ENCODE data around the gene OR51B4.

Gene OR51B4

GRCh38 chr11:5282628-5283027, 19.1 kb downstream of the OR51B4 start:
- no peak overlapping the region for H3K27ac ChIP-seq (ENCODE audit: low read depth, low read length)
- no peaks in the 10 kb centered on the region for H3K27me3 ChIP-seq (ENCODE audit: control insufficient read depth, insufficient read depth, low read length)
- peaks cover 5% of the 10 kb centered on the region for H3K4me1 ChIP-seq (ENCODE audit: control insufficient read depth, insufficient read depth, low read length)
- H3K4me3 ChIP-seq (ENCODE audit: low read depth, low read length) = no peak overlapping the region
- no peak overlapping the region for H3K9ac ChIP-seq (ENCODE audit: low read length)
- H3K9me3 ChIP-seq (ENCODE audit: control insufficient read depth, insufficient read depth, low read depth, low read length) = no peaks in the 10 kb centered on the region
- no peaks in the 10 kb centered on the region for H3K36me3 ChIP-seq (ENCODE audit: control insufficient read depth, insufficient read depth, low read length)

GRCh38 chr11:5281596-5281995, 20.1 kb downstream of the OR51B4 start:
- Histone ChIP-seq H3K4me3 (ENCODE audit: low read depth, low read length) (no peak overlapping the region), H3K4me1 (ENCODE audit: control insufficient read depth, insufficient read depth, low read length) (peaks cover 5% of the 10 kb centered on the region), H3K9me3 (ENCODE audit: control insufficient read depth, insufficient read depth, low read depth, low read length) (no peaks in the 10 kb centered on the region), H3K9ac (ENCODE audit: low read length) (no peak overlapping the region), H3K27me3 (ENCODE audit: control insufficient read depth, insufficient read depth, low read length) (no peaks in the 10 kb centered on the region), H3K36me3 (ENCODE audit: control insufficient read depth, insufficient read depth, low read length) (no peaks in the 10 kb centered on the region), H3K27ac (ENCODE audit: low read depth, low read length) (no peak overlapping the region)

DNA sequence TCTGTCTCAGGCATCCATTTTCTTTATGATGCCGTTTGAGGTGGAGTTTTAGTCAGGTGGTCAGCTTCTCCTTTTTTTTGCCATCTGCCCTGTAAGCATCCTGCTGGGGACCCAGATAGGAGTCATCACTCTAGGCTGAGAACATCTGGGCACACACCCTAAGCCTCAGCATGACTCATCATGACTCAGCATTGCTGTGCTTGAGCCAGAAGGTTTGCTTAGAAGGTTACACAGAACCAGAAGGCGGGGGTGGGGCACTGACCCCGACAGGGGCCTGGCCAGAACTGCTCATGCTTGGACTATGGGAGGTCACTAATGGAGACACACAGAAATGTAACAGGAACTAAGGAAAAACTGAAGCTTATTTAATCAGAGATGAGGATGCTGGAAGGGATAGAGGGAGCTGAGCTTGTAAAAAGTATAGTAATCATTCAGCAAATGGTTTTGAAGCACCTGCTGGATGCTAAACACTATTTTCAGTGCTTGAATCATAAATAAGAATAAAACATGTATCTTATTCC, 21.1 kb downstream of the OR51B4 start:
- Histone ChIP-seq H3K9me3 (ENCODE audit: control insufficient read depth, insufficient read depth, low read depth, low read length) (no peaks in the 10 kb centered on the region), H3K27ac (ENCODE audit: low read depth, low read length) (no peak overlapping the region)

DNA sequence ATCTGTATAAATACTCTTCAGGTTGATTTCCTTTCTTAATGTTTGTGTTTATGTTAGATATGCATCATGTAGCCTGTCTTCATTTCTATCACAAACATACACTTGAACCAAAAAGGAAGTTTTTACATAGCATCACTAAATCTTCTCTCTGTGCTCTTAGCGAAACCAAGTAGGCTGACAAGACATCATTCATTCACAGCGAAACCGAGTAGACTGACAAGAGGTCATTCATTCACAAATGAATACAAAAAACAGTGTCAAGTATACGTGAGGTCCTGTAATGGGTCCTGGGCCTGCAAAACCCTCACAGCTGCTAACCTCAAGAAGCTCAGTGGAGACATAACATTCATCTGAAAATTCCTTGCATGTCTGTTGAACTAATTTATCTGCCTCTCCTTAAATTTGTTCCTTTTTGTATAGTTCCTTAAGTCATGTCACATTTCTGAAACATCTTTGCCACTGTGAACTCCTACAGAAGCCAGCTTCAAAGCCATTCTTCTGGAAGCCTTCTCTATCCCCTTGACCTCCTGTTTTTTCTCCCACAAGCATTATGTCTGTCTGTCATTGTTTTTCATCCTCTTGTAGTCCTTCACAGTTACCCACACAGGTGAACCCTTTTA, 22.2 kb downstream of the OR51B4 start:
- Histone ChIP-seq H3K4me3 (ENCODE audit: low read depth, low read length) (no peak overlapping the region), H3K9me3 (ENCODE audit: control insufficient read depth, insufficient read depth, low read depth, low read length) (no peaks in the 10 kb centered on the region), H3K27me3 (ENCODE audit: control insufficient read depth, insufficient read depth, low read length) (no peaks in the 10 kb centered on the region), H3K36me3 (ENCODE audit: control insufficient read depth, insufficient read depth, low read length) (no peaks in the 10 kb centered on the region), H3K9ac (ENCODE audit: low read length) (no peak overlapping the region), H3K27ac (ENCODE audit: low read depth, low read length) (no peak overlapping the region), H3K4me1 (ENCODE audit: control insufficient read depth, insufficient read depth, low read length) (peaks cover 7% of the 10 kb centered on the region)

More for the DNA sequence above, 21.1 kb downstream of the OR51B4 start:
- H3K4me1 ChIP-seq (ENCODE audit: control insufficient read depth, insufficient read depth, low read length) = peaks cover 5% of the 10 kb centered on the region
- no peaks in the 10 kb centered on the region for H3K36me3 ChIP-seq (ENCODE audit: control insufficient read depth, insufficient read depth, low read length)
- no peak overlapping the region for H3K9ac ChIP-seq (ENCODE audit: low read length)
- no peaks in the 10 kb centered on the region for H3K27me3 ChIP-seq (ENCODE audit: control insufficient read depth, insufficient read depth, low read length)
- H3K4me3 ChIP-seq (ENCODE audit: low read depth, low read length) = no peak overlapping the region

DNA sequence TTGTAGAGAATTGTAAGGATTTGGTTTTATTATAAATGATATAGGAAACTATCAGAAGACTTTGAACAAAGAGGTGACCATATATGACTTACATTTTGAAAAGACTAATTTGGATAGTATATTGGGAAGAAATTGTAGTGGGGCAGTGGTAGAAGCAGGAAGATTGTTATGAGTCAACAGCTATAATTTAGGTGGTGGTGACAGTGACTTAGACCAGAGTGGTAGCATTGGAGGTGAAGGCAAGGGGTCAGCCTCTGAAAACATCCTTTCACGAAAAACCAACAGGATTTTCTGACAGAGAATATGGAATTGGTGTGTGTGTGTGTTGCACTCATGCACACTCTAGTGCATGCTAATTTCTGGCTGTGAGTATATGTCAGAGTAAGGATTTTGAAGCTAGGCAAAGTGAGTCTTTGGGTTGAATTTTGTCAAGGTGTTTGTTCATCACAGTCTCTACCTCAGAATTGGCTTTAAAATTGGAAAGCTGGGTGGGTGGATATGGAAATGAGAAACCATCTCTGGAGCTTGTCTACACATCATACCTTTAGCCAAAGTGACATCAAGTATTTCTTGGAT, 23.9 kb downstream of the OR51B4 start:
- H3K9ac ChIP-seq (ENCODE audit: low read length) = no peak overlapping the region
- H3K27me3 ChIP-seq (ENCODE audit: control insufficient read depth, insufficient read depth, low read length) = no peaks in the 10 kb centered on the region
- H3K36me3 ChIP-seq (ENCODE audit: control insufficient read depth, insufficient read depth, low read length) = no peaks in the 10 kb centered on the region
- H3K27ac ChIP-seq (ENCODE audit: low read depth, low read length) = no peak overlapping the region
- H3K4me1 ChIP-seq (ENCODE audit: control insufficient read depth, insufficient read depth, low read length) = peaks cover 12% of the 10 kb centered on the region
- no peak overlapping the region for H3K4me3 ChIP-seq (ENCODE audit: low read depth, low read length)
- no peaks in the 10 kb centered on the region for H3K9me3 ChIP-seq (ENCODE audit: control insufficient read depth, insufficient read depth, low read depth, low read length)

- Histone ChIP-seq H3K9me3 (ENCODE audit: control insufficient read depth, insufficient read depth, low read depth, low read length) (no peaks in the 10 kb centered on the region), H3K36me3 (ENCODE audit: control insufficient read depth, insufficient read depth, low read length) (no peaks in the 10 kb centered on the region), H3K27me3 (ENCODE audit: control insufficient read depth, insufficient read depth, low read length) (no peaks in the 10 kb centered on the region), H3K4me3 (ENCODE audit: low read depth, low read length) (no peak overlapping the region), H3K27ac (ENCODE audit: low read depth, low read length) (no peak overlapping the region), H3K4me1 (ENCODE audit: control insufficient read depth, insufficient read depth, low read length) (peaks cover 12% of the 10 kb centered on the region), H3K9ac (ENCODE audit: low read length) (no peak overlapping the region)
Observed at GRCh38 chr11:5276697-5277096, 25.0 kb downstream of the OR51B4 start.

DNA sequence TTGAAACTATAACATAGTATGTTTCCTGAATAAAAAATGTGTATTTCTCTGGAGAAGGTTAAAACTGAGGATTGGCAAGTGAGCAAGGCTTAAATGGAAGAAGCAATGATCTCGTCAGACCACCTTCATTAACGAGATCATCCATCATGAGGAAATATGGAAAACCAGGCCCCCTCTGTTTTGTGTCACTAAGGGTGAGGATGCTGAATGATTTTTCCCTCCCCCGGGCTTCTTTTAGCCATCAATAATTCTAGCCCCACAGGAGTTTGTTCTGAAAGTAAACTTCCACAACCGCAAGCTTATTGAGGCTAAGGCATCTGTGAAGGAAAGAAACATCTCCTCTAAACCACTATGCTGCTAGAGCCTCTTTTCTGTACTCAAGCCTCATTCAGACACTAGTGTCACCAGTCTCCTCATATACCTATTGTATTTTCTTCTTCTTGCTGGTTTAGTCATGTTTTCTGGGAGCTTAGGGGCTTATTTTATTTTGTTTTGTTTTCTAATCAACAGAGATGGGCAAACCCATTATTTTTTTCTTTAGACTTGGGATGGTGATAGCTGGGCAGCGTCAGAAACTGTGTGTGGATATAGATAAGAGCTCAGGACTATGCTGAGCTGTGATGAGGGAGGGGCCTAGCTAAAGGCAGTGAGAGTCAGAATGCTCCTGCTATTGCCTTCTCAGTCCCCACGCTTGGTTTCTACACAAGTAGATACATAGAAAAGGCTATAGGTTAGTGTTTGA, 26.2 kb downstream of the OR51B4 start:
- Histone ChIP-seq H3K4me3 (ENCODE audit: low read depth, low read length) (no peak overlapping the region), H3K9ac (ENCODE audit: low read length) (no peak overlapping the region), H3K27me3 (ENCODE audit: control insufficient read depth, insufficient read depth, low read length) (no peaks in the 10 kb centered on the region), H3K27ac (ENCODE audit: low read depth, low read length) (no peak overlapping the region), H3K9me3 (ENCODE audit: control insufficient read depth, insufficient read depth, low read depth, low read length) (no peaks in the 10 kb centered on the region), H3K36me3 (ENCODE audit: control insufficient read depth, insufficient read depth, low read length) (no peaks in the 10 kb centered on the region), H3K4me1 (ENCODE audit: control insufficient read depth, insufficient read depth, low read length) (peaks cover 8% of the 10 kb centered on the region; the same call in 1 of the 2 replicates)

GRCh38 chr11:5274395-5274794, 27.4 kb downstream of the OR51B4 start:
- Histone ChIP-seq H3K4me3 (ENCODE audit: low read depth, low read length) (no peak overlapping the region), H3K36me3 (ENCODE audit: control insufficient read depth, insufficient read depth, low read length) (no peaks in the 10 kb centered on the region), H3K27ac (ENCODE audit: low read depth, low read length) (no peak overlapping the region), H3K27me3 (ENCODE audit: control insufficient read depth, insufficient read depth, low read length) (no peaks in the 10 kb centered on the region), H3K4me1 (ENCODE audit: control insufficient read depth, insufficient read depth, low read length) (peaks cover 7% of the 10 kb centered on the region; the same call in 1 of the 2 replicates), H3K9me3 (ENCODE audit: control insufficient read depth, insufficient read depth, low read depth, low read length) (no peaks in the 10 kb centered on the region), H3K9ac (ENCODE audit: low read length) (no peak overlapping the region)

DNA sequence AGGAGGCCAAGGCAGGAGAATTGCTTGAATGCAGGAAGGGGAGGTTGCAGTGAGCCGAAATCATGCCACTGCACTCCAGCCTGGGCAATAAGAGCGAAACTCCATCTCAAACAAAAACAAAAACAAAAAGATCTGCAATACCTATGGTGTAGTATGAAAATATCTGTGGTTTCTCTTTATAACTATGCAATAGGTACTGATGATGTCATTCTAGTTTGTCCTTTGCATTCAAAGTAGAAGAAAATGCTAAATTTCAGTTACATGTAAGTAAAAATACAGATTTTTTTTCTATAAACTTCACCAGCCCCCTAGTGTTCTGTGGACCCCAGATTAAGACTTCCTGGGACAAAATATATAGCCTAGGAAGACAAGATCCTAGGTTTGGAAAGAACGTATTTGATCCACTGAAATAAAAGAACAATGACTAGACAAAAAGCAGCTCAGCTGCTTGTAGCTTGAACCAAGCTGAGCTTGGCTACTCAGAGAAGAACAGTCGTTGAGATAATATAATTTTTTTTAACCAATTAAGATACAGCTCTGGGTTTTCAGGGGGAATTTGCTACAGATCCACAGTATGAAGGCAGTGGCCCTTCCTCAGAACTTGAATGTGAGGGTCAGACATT, 29.2 kb downstream of the OR51B4 start:
- Histone ChIP-seq H3K9ac (ENCODE audit: low read length) (no peak overlapping the region), H3K27me3 (ENCODE audit: control insufficient read depth, insufficient read depth, low read length) (no peaks in the 10 kb centered on the region), H3K27ac (ENCODE audit: low read depth, low read length) (no peak overlapping the region), H3K4me1 (ENCODE audit: control insufficient read depth, insufficient read depth, low read length) (peaks cover 7% of the 10 kb centered on the region; the same call in 1 of the 2 replicates), H3K9me3 (ENCODE audit: control insufficient read depth, insufficient read depth, low read depth, low read length) (no peaks in the 10 kb centered on the region), H3K36me3 (ENCODE audit: control insufficient read depth, insufficient read depth, low read length) (no peaks in the 10 kb centered on the region), H3K4me3 (ENCODE audit: low read depth, low read length) (no peak overlapping the region)

DNA sequence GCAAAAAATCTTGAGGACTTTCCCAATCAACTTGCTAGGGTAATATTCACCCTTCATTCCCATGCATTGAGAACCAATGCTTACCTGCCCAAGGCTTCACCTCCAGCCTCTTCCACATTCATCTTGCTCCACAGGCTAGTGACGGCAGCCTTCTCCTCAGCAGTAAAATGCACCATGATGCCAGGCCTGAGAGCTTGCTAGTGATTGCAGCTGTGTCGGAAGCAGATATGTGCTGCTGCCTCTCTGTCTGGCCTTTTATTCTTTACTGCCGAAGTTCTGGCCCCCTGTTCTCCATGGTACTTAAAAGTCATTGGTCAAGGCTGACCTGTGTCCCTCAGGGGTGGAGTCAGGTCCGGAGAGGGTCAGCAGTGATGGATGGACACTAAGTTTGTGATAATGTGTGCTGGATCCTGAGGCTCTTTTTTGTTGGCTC, 32.0 kb downstream of the OR51B4 start, which contains the start of gene HBE1:
Gene HBE1 (minus strand): TSS at position 231 of the 433 bp plus-strand sequence. CDS start 55 bp downstream, at position 176.
- Histone ChIP-seq H3K4me3 (ENCODE audit: low read depth, low read length) (no peak within 1 kb of the TSS), H3K27ac (ENCODE audit: low read depth, low read length) (no peak within 1 kb of the TSS), H3K4me1 (ENCODE audit: control insufficient read depth, insufficient read depth, low read length) (peaks cover 6% of the 10 kb centered on the region; the same call in 1 of the 2 replicates), H3K27me3 (ENCODE audit: control insufficient read depth, insufficient read depth, low read length) (no peaks in the 10 kb centered on the region), H3K36me3 (ENCODE audit: control insufficient read depth, insufficient read depth, low read length) (no peaks in the 10 kb centered on the region), H3K9ac (ENCODE audit: low read length) (no peak within 1 kb of the TSS), H3K9me3 (ENCODE audit: control insufficient read depth, insufficient read depth, low read depth, low read length) (no peaks in the 10 kb centered on the region)
